H9 (cell line): ENCODE measurements around the gene TELO2. TPM values are rescaled to one million over a fixed set of nuclear protein-coding genes. Genes with fewer than 3 reads are reported as not detected.
A peak's percentile ranks its signal among the peaks of the same experiment; 100 is the strongest.

Experiments
- DNase-seq: peaks from one replicate; pipeline ENCODE4 v3.0.0-alpha.2; 2017
- H2AFZ ChIP-seq: one replicate; pipeline ENCODE4 v1.6.1; 2013; ENCODE audit warnings: mild to moderate bottlenecking, low read length, control low read depth, moderate library complexity
- H2AK5ac ChIP-seq: 2 replicates; pipeline ENCODE4 v1.6.1; 2013; ENCODE audit warnings: low read length, control low read depth, mixed read lengths; ENCODE audit not compliant: insufficient read length
- H2BK120ac ChIP-seq: one replicate; pipeline ENCODE4 v1.6.1; 2013; ENCODE audit warnings: low read depth, mild to moderate bottlenecking, low read length, control low read depth, inconsistent platforms; ENCODE audit not compliant: poor library complexity, severe bottlenecking
- H2BK12ac ChIP-seq: 2 replicates; pipeline ENCODE4 v1.6.1; 2013; ENCODE audit warnings: low read length, control low read depth, mixed read lengths, low read depth; ENCODE audit not compliant: insufficient read length
- H2BK15ac ChIP-seq: 2 replicates; pipeline ENCODE4 v1.6.1; 2013; ENCODE audit warnings: low read depth, low read length, control low read depth
- H2BK20ac ChIP-seq: one replicate; pipeline ENCODE4 v1.6.1; 2013; ENCODE audit warnings: low read depth, mild to moderate bottlenecking, low read length, control low read depth, inconsistent platforms; ENCODE audit not compliant: poor library complexity, severe bottlenecking
- H2BK5ac ChIP-seq: 2 replicates; pipeline ENCODE4 v1.6.1; 2013; ENCODE audit warnings: low read length, control low read depth, mixed read lengths; ENCODE audit not compliant: insufficient read length
- H3K14ac ChIP-seq: 2 replicates; pipeline ENCODE4 v1.6.1; 2013; ENCODE audit warnings: low read length, control low read depth; ENCODE audit not compliant: insufficient read depth
- H3K18ac ChIP-seq: 2 replicates; pipeline ENCODE4 v1.6.1; 2013; ENCODE audit warnings: low read depth, mild to moderate bottlenecking, mixed read lengths, low read length, control low read depth; ENCODE audit not compliant: insufficient read length
- H3K23ac ChIP-seq: 2 replicates; pipeline ENCODE4 v1.6.1; 2013; ENCODE audit warnings: low read length, control low read depth, mixed read lengths, low read depth; ENCODE audit not compliant: insufficient read length
- H3K23me2 ChIP-seq: 2 replicates; pipeline ENCODE4 v1.6.1; 2013; ENCODE audit warnings: low read depth, mild to moderate bottlenecking, mixed read lengths, low read length, control low read depth; ENCODE audit not compliant: insufficient read length, poor library complexity, severe bottlenecking
- H3K27ac ChIP-seq: 2 replicates; pipeline ENCODE4 v1.5.1; 2013; ENCODE audit warnings: low read length, control low read depth, mixed read lengths, low read depth; ENCODE audit not compliant: insufficient read length
- H3K27me3 ChIP-seq: 2 replicates; pipeline ENCODE4 v1.6.1; 2013; ENCODE audit warnings: low read length, control low read depth, inconsistent platforms; ENCODE audit not compliant: insufficient read depth
- H3K4ac ChIP-seq: 2 replicates; pipeline ENCODE4 v1.6.1; 2013; ENCODE audit warnings: low read depth, mild to moderate bottlenecking, control low read depth, inconsistent platforms, low read length, moderate library complexity
- H3K4me1 ChIP-seq: 2 replicates; pipeline ENCODE4 v1.6.1; 2013; ENCODE audit warnings: low read length, control low read depth, inconsistent platforms; ENCODE audit not compliant: insufficient read depth
- H3K4me2 ChIP-seq: 2 replicates; pipeline ENCODE4 v1.6.1; 2013; ENCODE audit warnings: low read length, control low read depth, mixed read lengths; ENCODE audit not compliant: insufficient read length, insufficient read depth
- H3K56ac ChIP-seq: 2 replicates; pipeline ENCODE4 v1.6.1; 2013; ENCODE audit warnings: low read depth, mild to moderate bottlenecking, mixed read lengths, low read length, control low read depth; ENCODE audit not compliant: insufficient read length
- H3K79me1 ChIP-seq: 2 replicates; pipeline ENCODE4 v1.6.1; 2013; ENCODE audit warnings: low read depth, mild to moderate bottlenecking, moderate library complexity, low read length, control low read depth, inconsistent platforms; ENCODE audit not compliant: insufficient read depth, poor library complexity, severe bottlenecking
- H3K79me2 ChIP-seq: 2 replicates; pipeline ENCODE4 v1.6.1; 2013; ENCODE audit warnings: low read length, control low read depth, inconsistent platforms; ENCODE audit not compliant: insufficient read depth
- H3K9ac ChIP-seq: 2 replicates; pipeline ENCODE4 v1.6.1; 2013; ENCODE audit warnings: low read length, control low read depth, mixed read lengths; ENCODE audit not compliant: insufficient read length; ENCODE audit errors: extremely low read depth
- H3K9me3 ChIP-seq: one replicate; pipeline ENCODE4 v1.6.1; 2013; ENCODE audit warnings: low read depth, low read length, inconsistent platforms; ENCODE audit not compliant: control insufficient read depth
- H3T11ph ChIP-seq: one replicate; pipeline ENCODE4 v1.6.1; 2013; ENCODE audit warnings: mild to moderate bottlenecking, low read length, control low read depth, inconsistent platforms
- H4K20me1 ChIP-seq: one replicate; pipeline ENCODE4 v1.6.1; 2013; ENCODE audit not compliant: control insufficient read depth, insufficient read length, insufficient read depth
- H4K5ac ChIP-seq: 2 replicates; pipeline ENCODE4 v1.6.1; 2013; ENCODE audit warnings: low read depth, mild to moderate bottlenecking, mixed read lengths, low read length, control low read depth; ENCODE audit not compliant: insufficient read length
- H4K8ac ChIP-seq: replicated peaks from 2 replicates; pipeline ENCODE4 v1.6.1; 2013; ENCODE audit warnings: low read length, control low read depth, mixed read lengths, low read depth; ENCODE audit not compliant: insufficient read length
- H4K91ac ChIP-seq: 2 replicates; pipeline ENCODE4 v1.6.1; 2013; ENCODE audit warnings: low read depth, mild to moderate bottlenecking, moderate library complexity, mixed read lengths, low read length, control low read depth; ENCODE audit not compliant: insufficient read length
- H3K27ac Mint-ChIP-seq, 3 experiments: 2 replicates in 2 of 3; 3 replicates in 1 of 3; pipeline ENCODE4 v1.8.0; 2020 to 2021; ENCODE audit warnings: mixed read lengths in 3 of 3, mild to moderate bottlenecking in 1 of 3, moderate library complexity in 1 of 3
- H3K27me3 Mint-ChIP-seq: 2 replicates; pipeline ENCODE4 v1.8.0; 2021; ENCODE audit warnings: low read depth, mild to moderate bottlenecking, moderate library complexity, mixed read lengths
- H3K36me3 Mint-ChIP-seq, 3 experiments: 2 replicates in 2 of 3; 3 replicates in 1 of 3; pipeline ENCODE4 v1.8.0; 2020 to 2021; ENCODE audit warnings: low read depth in 3 of 3, mixed read lengths in 3 of 3; ENCODE audit not compliant: insufficient read depth in 1 of 3
- H3K4me1 Mint-ChIP-seq, 2 experiments: 2 replicates each; pipeline ENCODE4 v1.8.0; 2020; ENCODE audit warnings: mixed read lengths in 2 of 2
- H3K4me3 Mint-ChIP-seq, 2 experiments: 2 replicates in 1 of 2; 3 replicates in 1 of 2; pipeline ENCODE4 v1.8.0; 2020 to 2021; ENCODE audit warnings: mild to moderate bottlenecking in 2 of 2, mixed read lengths in 2 of 2, moderate library complexity in 1 of 2
- H3K9me3 Mint-ChIP-seq, 2 experiments: 2 replicates in 1 of 2; 3 replicates in 1 of 2; pipeline ENCODE4 v1.8.0; 2020; ENCODE audit warnings: mild to moderate bottlenecking in 2 of 2, mixed read lengths in 2 of 2, moderate library complexity in 1 of 2
- CTCF ChIP-seq: fragments of 200-600 bp; sonication (generic); conservative IDR thresholded peaks from 3 replicates; pipeline ENCODE4 v1.8.0; 2021; ENCODE audit warnings: antibody characterized with exemption, mild to moderate bottlenecking
- WGBS: extraction: QIAGEN DNeasy Blood & Tissue Kit; methylation state at CpG from one replicate; pipeline ENCODE4 v1.1.7; 2013; ENCODE audit warnings: missing lambda C conversion rate, low lambda C conversion rate, mixed read lengths; ENCODE audit not compliant: insufficient read length; ENCODE audit errors: extremely low coverage; 5-methylcytosine and 5-hydroxymethylcytosine counted together
- total RNA-seq: library from RNA; stranded (reverse); gene quantifications from 2 replicates; pipeline ENCODE4 v1.2.1, GENCODE V29; 2021

TELO2 gene
- total RNA-seq, 1 experiment from 2014 or later = 98.9 TPM

- Histone ChIP-seq H2AFZ (no peak overlapping the region), H2AK5ac (no peak overlapping the region), H3K9me3 (no peaks in the 10 kb centered on the region), H4K5ac (no peak overlapping the region), H2BK120ac (no peak overlapping the region), H3K4me1 (no peaks in the 10 kb centered on the region), H3K9ac (no peak overlapping the region), H3K56ac (no peak overlapping the region), H3K27ac (no peak overlapping the region), H3K4me2 (no peak overlapping the region), H4K8ac (peak overlapping the region; percentile 56), H3K23ac (no peak overlapping the region), H3K14ac (no peak overlapping the region; the same call in 1 of the 2 replicates), H2BK20ac (no peak overlapping the region), H2BK12ac (no peak overlapping the region), H3K18ac (no peak overlapping the region), H3K23me2 (no peaks in the 10 kb centered on the region), H3K4ac (no peak overlapping the region), H3K27me3 (no peaks in the 10 kb centered on the region; the same call in 1 of the 2 replicates), H3K79me2 (no peaks in the 10 kb centered on the region), H4K20me1 (no peaks in the 10 kb centered on the region), H2BK5ac (no peak overlapping the region), H4K91ac (no peak overlapping the region), H2BK15ac (no peak overlapping the region), H3K79me1 (no peaks in the 10 kb centered on the region), H3T11ph (no peak overlapping the region)
- TF ChIP-seq CTCF = no peak
- Mint-ChIP-seq H3K27ac (peak overlapping the region; percentile 20 to 91 (median 79); a peak in 5 of 7 replicates), H3K27me3 (no peaks in the 10 kb centered on the region), H3K36me3 (no peaks in the 10 kb centered on the region; a peak in 1 of 7 replicates), H3K4me3 (no peak overlapping the region; a peak in 1 of 5 replicates), H3K4me1 (no peaks in the 10 kb centered on the region), H3K9me3 (no peaks in the 10 kb centered on the region)
- no peak for DNase-seq
- no CpG with 5 or more reads among the region's 13 CpGs for WGBS
These were observed 43.4 kb downstream of the TELO2 start for GRCh38 chr16:1536601-1537000.
